Panc1 (cell line): ENCODE measurements around the gene TXNDC16. TPM values are rescaled to one million over a fixed set of nuclear protein-coding genes. Genes with fewer than 3 reads are reported as not detected.

Source experiments
- ATAC-seq: fragments of 200-7000 bp; cut with Tn5 transposase; 2 replicates; pipeline ENCODE4 v1.9.1; 2020; ENCODE audit warnings: mild to moderate bottlenecking, moderate library complexity
- BruUV-seq: library from RNA; stranded (reverse); fragments of 400-500 nt; replicated peaks from 2 replicates; lab custom pipeline; 2021; lab: Mats Ljungman, UMichigan
- CTCF ChIA-PET: fragments of 300-600 bp; sonication (Branson Sonifier 250); formaldehyde crosslinking; loops from one replicate; lab custom pipeline; 2022; ENCODE audit warnings: antibody characterized with exemption; lab: Charles Lee
- POLR2A ChIA-PET: fragments of 300-600 bp; sonication (Branson Sonifier 250); formaldehyde crosslinking; loops from one replicate; lab custom pipeline; 2022; ENCODE audit warnings: antibody characterized with exemption; lab: Charles Lee
- DNase-seq: peaks from one replicate; pipeline ENCODE4 v3.0.0-alpha.2; 2010; ENCODE audit warnings: low read depth, low spot score
- H3K27ac ChIP-seq: 2 replicates; pipeline ENCODE4 v1.5.1; 2011; ENCODE audit warnings: mild to moderate bottlenecking, low read length, inconsistent platforms
- H3K27me3 ChIP-seq: fragments of 200-500 bp; sonication (Bioruptor generic); 2 replicates; pipeline ENCODE4 v1.6.0; 2014; ENCODE audit warnings: low read length, inconsistent platforms; ENCODE audit not compliant: control insufficient read depth, insufficient read depth
- H3K36me3 ChIP-seq: fragments of 200-500 bp; sonication (Bioruptor generic); 2 replicates; pipeline ENCODE4 v1.5.1; 2014; ENCODE audit warnings: inconsistent platforms, mild to moderate bottlenecking, low read length, moderate library complexity; ENCODE audit not compliant: control insufficient read depth, insufficient read depth
- H3K4me1 ChIP-seq: 2 replicates; pipeline ENCODE4 v1.5.1; 2011; ENCODE audit warnings: inconsistent platforms, mild to moderate bottlenecking, low read length, moderate library complexity; ENCODE audit not compliant: control insufficient read depth, insufficient read depth
- H3K4me3 ChIP-seq, 2 experiments: 2 replicates each; pipeline ENCODE4 v1.5.1; 2011 to 2012; ENCODE audit warnings: low read depth in 2 of 2, low read length in 2 of 2, mild to moderate bottlenecking in 2 of 2, inconsistent platforms in 1 of 2, moderate library complexity in 1 of 2
- H3K9me3 ChIP-seq: fragments of 200-500 bp; sonication (Bioruptor generic); 2 replicates; pipeline ENCODE4 v1.5.1; 2014; ENCODE audit warnings: low read depth, mild to moderate bottlenecking, inconsistent platforms, low read length, moderate library complexity; ENCODE audit not compliant: control insufficient read depth, insufficient read depth
- CTCF ChIP-seq: fragments of 450-650 bp; IDR thresholded peaks from 2 replicates; pipeline ENCODE4 v1.5.1; 2017; ENCODE audit warnings: mild to moderate bottlenecking
- POLR2AphosphoS5 ChIP-seq: IDR thresholded peaks from 2 replicates; pipeline ENCODE4 v1.6.1; 2012; ENCODE audit warnings: mild to moderate bottlenecking, low read depth, low read length, moderate library complexity
- REST ChIP-seq, 2 experiments: IDR thresholded peaks; 2 replicates each; pipeline ENCODE4 v1.6.1; 2011 to 2012; ENCODE audit warnings: low read depth in 2 of 2, control low read depth in 1 of 2, low read length in 1 of 2, mild to moderate bottlenecking in 1 of 2, moderate library complexity in 1 of 2; ENCODE audit not compliant: insufficient read depth in 1 of 2
- SIN3A ChIP-seq: IDR thresholded peaks from 2 replicates; pipeline ENCODE4 v1.6.1; 2012; ENCODE audit warnings: low read depth, mild to moderate bottlenecking, low read length, moderate library complexity, borderline replicate concordance; ENCODE audit not compliant: insufficient read depth
- TCF7L2 ChIP-seq: IDR thresholded peaks from 2 replicates; pipeline ENCODE4 v1.6.1; 2011; ENCODE audit warnings: mild to moderate bottlenecking, low read depth, low read length, inconsistent platforms
- in situ Hi-C: cut with HindIII; loops from 2 replicates; pipeline ENCODE4 v1.10.0; 2016; ENCODE audit warnings: low sequenced_read_pairs, low pct_unique_long_range_greater_than_20kb
- intact Hi-C: fragments of 100-400 bp; cut with micrococcal nuclease; formaldehyde crosslinking; loops from one replicate; pipeline ENCODE4 v1.10.0; 2022; ENCODE audit not compliant: unreplicated experiment
- total RNA-seq: library from RNA; stranded (reverse); gene quantifications from one replicate; pipeline ENCODE4 v1.2.1, GENCODE V29; 2021; ENCODE audit not compliant: unreplicated experiment

TXNDC16 gene
- total RNA-seq, 1 experiment from 2014 or later: 4.9 TPM

GRCh38 chr14:52551696-52552062 is 626 bp downstream of the TXNDC16 start:
- H3K27me3 ChIP-seq: no peaks in the 10 kb centered on the region; the same call in 1 of the 2 replicates
- in situ Hi-C loops (no loop called here), intact Hi-C loops (no loop called here)
- BruUV-seq: no TSS peak
- peak overlapping the region; percentile 32 for H3K27ac ChIP-seq
- H3K9me3 ChIP-seq: no peaks in the 10 kb centered on the region
- no peak for DNase-seq
- ATAC-seq: no peak
- ChIA-PET POLR2A (interaction anchor here (0.6 to 0.7 kb wide), 3 partner anchors 15 to 224 kb away, joined by 3 to 5 read pairs (median 5); no protein-coding TSS in a partner anchor), CTCF (interaction anchor here (0.6 to 0.7 kb wide), 2 partner anchors 15 to 513 kb away, joined by 3 to 11 read pairs; no protein-coding TSS in a partner anchor)
- peaks cover 14% of the 10 kb centered on the region for H3K4me1 ChIP-seq
- peak overlapping the region; percentile 62 to 92 for H3K4me3 ChIP-seq
- H3K36me3 ChIP-seq: no peaks in the 10 kb centered on the region
- no peak for TF ChIP-seq POLR2AphosphoS5
- TF ChIP-seq TCF7L2: no peak
- TF ChIP-seq SIN3A: no peak
- no peak for TF ChIP-seq REST (IDR thresholded peaks at IDR 0.05; ENCODE audit: insufficient read depth in 1 of 2, low read depth in 2 of 2, low read length in 1 of 2)
- peak; percentile 59 for TF ChIP-seq CTCF

- no TSS peak for BruUV-seq
- intact Hi-C loops (no loop called here), in situ Hi-C loops (no loop called here)
- Histone ChIP-seq H3K27ac (peak overlapping the region; percentile 32), H3K36me3 (no peaks in the 10 kb centered on the region), H3K27me3 (no peaks in the 10 kb centered on the region; the same call in 1 of the 2 replicates), H3K9me3 (no peaks in the 10 kb centered on the region), H3K4me3 (peak overlapping the region; percentile 62 to 92; a peak in 3 of 4 replicates), H3K4me1 (peaks cover 14% of the 10 kb centered on the region)
- ChIA-PET CTCF (interaction anchor here (0.6 to 0.7 kb wide), 2 partner anchors 14 to 514 kb away, joined by 3 to 11 read pairs; no protein-coding TSS in a partner anchor), POLR2A (interaction anchor here (0.6 kb wide), 2 partner anchors 15 to 136 kb away, joined by 5 read pairs; no protein-coding TSS in a partner anchor)
- TF ChIP-seq REST (IDR thresholded peaks at IDR 0.05; ENCODE audit: insufficient read depth in 1 of 2, low read depth in 2 of 2, low read length in 1 of 2) (no peak), POLR2AphosphoS5 (no peak), CTCF (no peak), SIN3A (no peak), TCF7L2 (no peak)
- no peak for DNase-seq
- ATAC-seq: no peak
Observed at GRCh38 chr14:52551205-52551604, 1.1 kb downstream of the TXNDC16 start.
